ENCODE measurements around the gene TBCD. TPM values are rescaled to one million over a fixed set of nuclear protein-coding genes. Genes with fewer than 3 reads are reported as not detected.

Gene TBCD
- total and polyA plus RNA-seq, 2 donors: 140 to 292 TPM

GRCh38 chr17:82935966-82936767 is 184.3 kb downstream of the TBCD start:
- Histone ChIP-seq H3K27ac (ENCODE audit: low read depth in 1 of 2, low read length in 1 of 2) (no peak overlapping the region), H3K4me3 (ENCODE audit: low read length in 2 of 2) (no peak overlapping the region), H3K27me3 (ENCODE audit: control insufficient read depth in 2 of 2, insufficient read depth in 1 of 2, low read length in 1 of 2) (no peaks in the 10 kb centered on the region), H3K9me3 (ENCODE audit: control insufficient read depth in 2 of 2, insufficient read depth in 1 of 2, low read length in 1 of 2) (no peaks in the 10 kb centered on the region), H3K4me1 (ENCODE audit: control insufficient read depth in 2 of 2, insufficient read depth in 2 of 2, low read length in 2 of 2) (peaks cover 0 to 3% of the 10 kb centered on the region in 2 donors), H3K36me3 (ENCODE audit: control insufficient read depth in 2 of 2, insufficient read depth in 2 of 2, low read length in 1 of 2) (peaks cover 86 to 88% of the 10 kb centered on the region in 2 donors)
- DNase-seq (ENCODE audit: low read depth in 6 of 9, low spot score in 9 of 9): no peak
- 95% methylated on average over 27 of the region's 27 CpGs for WGBS

GRCh38 chr17:82936768-82937171 is 184.9 kb downstream of the TBCD start:
- H3K27me3 ChIP-seq (ENCODE audit: control insufficient read depth in 2 of 2, insufficient read depth in 1 of 2, low read length in 1 of 2): no peaks in the 10 kb centered on the region
- H3K4me3 ChIP-seq (ENCODE audit: low read length in 2 of 2): no peak overlapping the region
- DNase-seq (ENCODE audit: low read depth in 6 of 9, low spot score in 9 of 9): no peak
- H3K36me3 ChIP-seq (ENCODE audit: control insufficient read depth in 2 of 2, insufficient read depth in 2 of 2, low read length in 1 of 2): peaks cover 88% of the 10 kb centered on the region in 2 donors
- no peak overlapping the region for H3K27ac ChIP-seq (ENCODE audit: low read depth in 1 of 2, low read length in 1 of 2)
- peaks cover 0 to 3% of the 10 kb centered on the region in 2 donors for H3K4me1 ChIP-seq (ENCODE audit: control insufficient read depth in 2 of 2, insufficient read depth in 2 of 2, low read length in 2 of 2)
- 99% methylated on average over 10 of the region's 10 CpGs for WGBS
- H3K9me3 ChIP-seq (ENCODE audit: control insufficient read depth in 2 of 2, insufficient read depth in 1 of 2, low read length in 1 of 2): no peaks in the 10 kb centered on the region

- DNase-seq (ENCODE audit: low read depth in 6 of 9, low spot score in 9 of 9): no peak
Measured at GRCh38 chr17:82937411-82938371, 185.8 kb downstream of the TBCD start.

GRCh38 chr17:82938486-82938872 is 186.6 kb downstream of the TBCD start:
- peaks cover 88% of the 10 kb centered on the region in 2 donors for H3K36me3 ChIP-seq (ENCODE audit: control insufficient read depth in 2 of 2, insufficient read depth in 2 of 2, low read length in 1 of 2)
- no peak overlapping the region for H3K27ac ChIP-seq (ENCODE audit: low read depth in 1 of 2, low read length in 1 of 2)
- no peak overlapping the region for H3K4me3 ChIP-seq (ENCODE audit: low read length in 2 of 2)
- peaks cover 0 to 6% of the 10 kb centered on the region in 2 donors for H3K9me3 ChIP-seq (ENCODE audit: control insufficient read depth in 2 of 2, insufficient read depth in 1 of 2, low read length in 1 of 2)
- DNase-seq (ENCODE audit: low read depth in 6 of 9, low spot score in 9 of 9): no peak
- H3K4me1 ChIP-seq (ENCODE audit: control insufficient read depth in 2 of 2, insufficient read depth in 2 of 2, low read length in 2 of 2): peaks cover 0 to 3% of the 10 kb centered on the region in 2 donors
- 98% methylated on average over 8 of the region's 8 CpGs for WGBS
- no peaks in the 10 kb centered on the region for H3K27me3 ChIP-seq (ENCODE audit: control insufficient read depth in 2 of 2, insufficient read depth in 1 of 2, low read length in 1 of 2)

More at GRCh38 chr17:82937411-82938371, 185.8 kb downstream of the TBCD start:
- H3K27me3 ChIP-seq (ENCODE audit: control insufficient read depth in 2 of 2, insufficient read depth in 1 of 2, low read length in 1 of 2): no peaks in the 10 kb centered on the region
- peaks cover 0 to 3% of the 10 kb centered on the region in 2 donors for H3K4me1 ChIP-seq (ENCODE audit: control insufficient read depth in 2 of 2, insufficient read depth in 2 of 2, low read length in 2 of 2)
- peaks cover 88% of the 10 kb centered on the region in 2 donors for H3K36me3 ChIP-seq (ENCODE audit: control insufficient read depth in 2 of 2, insufficient read depth in 2 of 2, low read length in 1 of 2)
- H3K27ac ChIP-seq (ENCODE audit: low read depth in 1 of 2, low read length in 1 of 2): no peak overlapping the region
- H3K4me3 ChIP-seq (ENCODE audit: low read length in 2 of 2): no peak overlapping the region
- WGBS: 97% methylated on average over 53 of the region's 53 CpGs
- no peaks in the 10 kb centered on the region for H3K9me3 ChIP-seq (ENCODE audit: control insufficient read depth in 2 of 2, insufficient read depth in 1 of 2, low read length in 1 of 2)

- Histone ChIP-seq H3K4me3 (ENCODE audit: low read length in 2 of 2) (no peak overlapping the region), H3K9me3 (ENCODE audit: control insufficient read depth in 2 of 2, insufficient read depth in 1 of 2, low read length in 1 of 2) (peaks cover 2 to 11% of the 10 kb centered on the region in 2 donors)
- 95% methylated on average over 26 of the region's 26 CpGs for WGBS
Measured at GRCh38 chr17:82938873-82939620, 187.2 kb downstream of the TBCD start.

DNA sequence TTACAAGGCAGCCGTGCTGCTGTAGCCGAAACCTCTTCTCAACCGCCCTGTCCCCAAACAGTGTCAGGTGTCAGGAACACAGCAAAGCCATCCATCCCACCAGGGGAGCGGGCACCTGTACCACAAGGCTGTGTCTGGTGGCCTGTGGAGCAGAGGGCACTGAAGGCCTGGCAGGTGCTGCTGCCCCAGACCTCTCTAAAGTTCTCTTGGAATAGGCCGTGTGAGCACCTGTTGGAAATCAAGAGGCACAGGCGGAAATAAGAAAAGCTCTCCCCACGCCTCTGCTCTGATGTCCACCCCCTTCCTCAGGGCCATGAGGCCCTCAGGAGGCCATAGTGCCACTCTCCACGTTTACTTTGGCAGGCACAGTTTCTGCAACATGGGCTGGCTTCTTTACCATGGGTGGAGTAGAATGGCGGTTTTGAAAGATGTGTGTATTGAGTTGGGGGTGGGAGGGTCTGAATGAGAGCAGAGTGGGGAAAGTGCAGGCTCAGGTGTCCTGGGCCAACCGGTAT is 187.8 kb downstream of the TBCD start:
- H3K4me1 ChIP-seq (ENCODE audit: control insufficient read depth in 2 of 2, insufficient read depth in 2 of 2, low read length in 2 of 2): peaks cover 0 to 3% of the 10 kb centered on the region in 2 donors
- WGBS: 98% methylated on average over 10 of the region's 10 CpGs
- H3K9me3 ChIP-seq (ENCODE audit: control insufficient read depth in 2 of 2, insufficient read depth in 1 of 2, low read length in 1 of 2): peaks cover 6 to 17% of the 10 kb centered on the region in 2 donors
- no peak overlapping the region for H3K4me3 ChIP-seq (ENCODE audit: low read length in 2 of 2)
- H3K27ac ChIP-seq (ENCODE audit: low read depth in 1 of 2, low read length in 1 of 2): no peak overlapping the region
- H3K36me3 ChIP-seq (ENCODE audit: control insufficient read depth in 2 of 2, insufficient read depth in 2 of 2, low read length in 1 of 2): peaks cover 88 to 92% of the 10 kb centered on the region in 2 donors
- no peak for DNase-seq (ENCODE audit: low read depth in 6 of 9, low spot score in 9 of 9)
- no peaks in the 10 kb centered on the region for H3K27me3 ChIP-seq (ENCODE audit: control insufficient read depth in 2 of 2, insufficient read depth in 1 of 2, low read length in 1 of 2)

More at GRCh38 chr17:82938873-82939620, 187.2 kb downstream of the TBCD start:
- H3K27ac ChIP-seq (ENCODE audit: low read depth in 1 of 2, low read length in 1 of 2): no peak overlapping the region
- peaks cover 0 to 3% of the 10 kb centered on the region in 2 donors for H3K4me1 ChIP-seq (ENCODE audit: control insufficient read depth in 2 of 2, insufficient read depth in 2 of 2, low read length in 2 of 2)
- no peak for DNase-seq (ENCODE audit: low read depth in 6 of 9, low spot score in 9 of 9)
- H3K27me3 ChIP-seq (ENCODE audit: control insufficient read depth in 2 of 2, insufficient read depth in 1 of 2, low read length in 1 of 2): no peaks in the 10 kb centered on the region
- H3K36me3 ChIP-seq (ENCODE audit: control insufficient read depth in 2 of 2, insufficient read depth in 2 of 2, low read length in 1 of 2): peaks cover 88 to 89% of the 10 kb centered on the region in 2 donors

GRCh38 chr17:82940226-82941020 is 188.6 kb downstream of the TBCD start:
- no peak for DNase-seq (ENCODE audit: low read depth in 6 of 9, low spot score in 9 of 9)
- H3K4me1 ChIP-seq (ENCODE audit: control insufficient read depth in 2 of 2, insufficient read depth in 2 of 2, low read length in 2 of 2): peaks cover 0 to 3% of the 10 kb centered on the region in 2 donors
- H3K27ac ChIP-seq (ENCODE audit: low read depth in 1 of 2, low read length in 1 of 2): no peak overlapping the region
- WGBS: 98% methylated on average over 27 of the region's 27 CpGs
- H3K36me3 ChIP-seq (ENCODE audit: control insufficient read depth in 2 of 2, insufficient read depth in 2 of 2, low read length in 1 of 2): peaks cover 82 to 92% of the 10 kb centered on the region in 2 donors
- peaks cover 7 to 17% of the 10 kb centered on the region in 2 donors for H3K9me3 ChIP-seq (ENCODE audit: control insufficient read depth in 2 of 2, insufficient read depth in 1 of 2, low read length in 1 of 2)
- H3K27me3 ChIP-seq (ENCODE audit: control insufficient read depth in 2 of 2, insufficient read depth in 1 of 2, low read length in 1 of 2): no peaks in the 10 kb centered on the region
- H3K4me3 ChIP-seq (ENCODE audit: low read length in 2 of 2): no peak overlapping the region
